SK-N-MC (cell line): Measurements from ENCODE around the gene BMPR2.

Experiments
- DNase-seq: peaks from one replicate; pipeline ENCODE4 v3.0.0-alpha.2; 2011; ENCODE audit warnings: low read depth, low spot score
- H3K27ac ChIP-seq: fragments of 200-600 bp; sonication (generic); 2 replicates; pipeline ENCODE4 v1.5.1; 2016; ENCODE audit warnings: mixed run types
- H3K36me3 ChIP-seq: fragments of 200-600 bp; sonication (generic); 2 replicates; pipeline ENCODE4 v1.6.1; 2017; ENCODE audit warnings: antibody characterized with exemption, low read length, mixed read lengths; ENCODE audit not compliant: insufficient read depth
- H3K4me3 ChIP-seq: fragments of 200-600 bp; sonication (generic); 2 replicates; pipeline ENCODE4 v1.5.1; 2016
- H3K9ac ChIP-seq: fragments of 200-600 bp; sonication (generic); 2 replicates; pipeline ENCODE4 v1.8.0; 2017; ENCODE audit warnings: mixed run types, mixed read lengths; ENCODE audit not compliant: insufficient read length
- H3K9me3 ChIP-seq: fragments of 200-600 bp; sonication (generic); 2 replicates; pipeline ENCODE4 v1.6.1; 2017; ENCODE audit warnings: low read depth, mild to moderate bottlenecking, antibody characterized with exemption, low read length, moderate library complexity, mixed read lengths
- EZH2 ChIP-seq: fragments of 200-600 bp; sonication (generic); IDR thresholded peaks from one replicate; pipeline ENCODE4 v1.6.1; 2017; ENCODE audit warnings: antibody characterized with exemption
- FOXP2 ChIP-seq: optimal IDR thresholded peaks from 2 replicates; pipeline ENCODE3; 2011; ENCODE audit warnings: mild to moderate bottlenecking, moderate library complexity; ENCODE audit not compliant: insufficient read depth; ENCODE audit errors: extremely low read length, control extremely low read depth
- POLR2AphosphoS5 ChIP-seq: IDR thresholded peaks from 2 replicates; pipeline ENCODE4 v1.6.1; 2012; ENCODE audit warnings: mild to moderate bottlenecking, low read depth, low read length, borderline replicate concordance

Gene BMPR2

GRCh38 chr2:202599105-202599504, 223.0 kb downstream of the BMPR2 start:
- Histone ChIP-seq H3K27ac (no peak overlapping the region), H3K4me3 (no peak overlapping the region), H3K36me3 (no peaks in the 10 kb centered on the region), H3K9me3 (no peaks in the 10 kb centered on the region), H3K9ac (no peak overlapping the region)
- no peak for DNase-seq
- no peak for TF ChIP-seq EZH2
- no peak for TF ChIP-seq POLR2AphosphoS5
- TF ChIP-seq FOXP2: no peak

GRCh38 chr2:202599911-202600310, 223.8 kb downstream of the BMPR2 start:
- TF ChIP-seq EZH2 (no peak), POLR2AphosphoS5 (no peak), FOXP2 (no peak)
- Histone ChIP-seq H3K4me3 (no peak overlapping the region), H3K36me3 (no peaks in the 10 kb centered on the region), H3K27ac (no peak overlapping the region), H3K9me3 (no peaks in the 10 kb centered on the region), H3K9ac (no peak overlapping the region)
- DNase-seq: no peak

- no peak for DNase-seq
- no peak overlapping the region for H3K27ac ChIP-seq
- H3K9ac ChIP-seq: no peak overlapping the region
- no peak overlapping the region for H3K4me3 ChIP-seq
- H3K9me3 ChIP-seq: no peaks in the 10 kb centered on the region
- no peaks in the 10 kb centered on the region for H3K36me3 ChIP-seq
- TF ChIP-seq POLR2AphosphoS5 (no peak), EZH2 (no peak), FOXP2 (no peak)
Observed at GRCh38 chr2:202604699-202605098, 228.6 kb downstream of the BMPR2 start.

GRCh38 chr2:202605174-202605573, 229.0 kb downstream of the BMPR2 start:
- no peak for DNase-seq
- no peak overlapping the region for H3K27ac ChIP-seq
- H3K36me3 ChIP-seq: no peaks in the 10 kb centered on the region
- H3K9me3 ChIP-seq: no peaks in the 10 kb centered on the region
- H3K9ac ChIP-seq: no peak overlapping the region
- TF ChIP-seq EZH2 (no peak), FOXP2 (no peak), POLR2AphosphoS5 (no peak)
- no peak overlapping the region for H3K4me3 ChIP-seq

- DNase-seq: no peak
- no peak overlapping the region for H3K9ac ChIP-seq
- no peak overlapping the region for H3K4me3 ChIP-seq
- no peak for TF ChIP-seq EZH2
- no peak for TF ChIP-seq FOXP2
- TF ChIP-seq POLR2AphosphoS5: no peak
- H3K27ac ChIP-seq: no peak overlapping the region
- no peaks in the 10 kb centered on the region for H3K36me3 ChIP-seq
- no peaks in the 10 kb centered on the region for H3K9me3 ChIP-seq
Observed at GRCh38 chr2:202608142-202608852, 232.2 kb downstream of the BMPR2 start.

- Histone ChIP-seq H3K9ac (no peak overlapping the region), H3K4me3 (no peak overlapping the region), H3K27ac (no peak overlapping the region), H3K36me3 (no peaks in the 10 kb centered on the region), H3K9me3 (no peaks in the 10 kb centered on the region)
- DNase-seq: no peak
- TF ChIP-seq FOXP2: no peak
Observed at GRCh38 chr2:202609381-202610145, 233.4 kb downstream of the BMPR2 start.

- DNase-seq: no peak
- no peak overlapping the region for H3K4me3 ChIP-seq
- no peaks in the 10 kb centered on the region for H3K9me3 ChIP-seq
- H3K27ac ChIP-seq: no peak overlapping the region
- no peaks in the 10 kb centered on the region for H3K36me3 ChIP-seq
- no peak overlapping the region for H3K9ac ChIP-seq
- no peak for TF ChIP-seq FOXP2
- TF ChIP-seq POLR2AphosphoS5: no peak
- no peak for TF ChIP-seq EZH2
Observed at GRCh38 chr2:202610380-202610779, 234.3 kb downstream of the BMPR2 start.

GRCh38 chr2:202612145-202612544, 236.0 kb downstream of the BMPR2 start:
- Histone ChIP-seq H3K9ac (no peak overlapping the region), H3K4me3 (no peak overlapping the region), H3K36me3 (no peaks in the 10 kb centered on the region), H3K27ac (no peak overlapping the region), H3K9me3 (no peaks in the 10 kb centered on the region)
- TF ChIP-seq POLR2AphosphoS5 (no peak), EZH2 (no peak), FOXP2 (no peak)
- no peak for DNase-seq

GRCh38 chr2:202613479-202613878, 237.4 kb downstream of the BMPR2 start:
- H3K36me3 ChIP-seq: no peaks in the 10 kb centered on the region
- H3K9ac ChIP-seq: no peak overlapping the region
- H3K9me3 ChIP-seq: no peaks in the 10 kb centered on the region
- H3K4me3 ChIP-seq: no peak overlapping the region
- no peak overlapping the region for H3K27ac ChIP-seq
- no peak for TF ChIP-seq FOXP2
- TF ChIP-seq POLR2AphosphoS5: no peak
- TF ChIP-seq EZH2: no peak
- DNase-seq: no peak
